Measurements from ENCODE around the gene MIP.

DNA sequence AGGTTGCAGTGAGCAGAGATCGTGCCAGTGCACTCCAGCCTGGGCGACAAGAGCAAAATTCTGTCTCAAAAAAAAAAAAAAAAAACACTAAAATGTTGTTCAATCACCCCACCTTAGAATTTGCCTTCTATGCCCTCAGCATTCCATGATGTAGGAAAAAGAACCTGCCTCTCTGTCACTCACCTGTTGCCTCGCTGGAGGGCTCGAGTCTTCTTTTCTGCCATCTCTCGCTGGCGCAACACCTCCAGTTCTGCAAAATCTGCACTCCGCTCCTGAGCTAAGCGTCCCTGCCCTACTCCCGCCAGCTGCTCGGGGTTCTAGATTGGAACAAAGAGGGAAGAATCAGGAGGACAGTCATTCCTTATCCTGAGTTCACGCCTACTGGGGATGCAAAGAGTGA, 23.2 kb downstream of the MIP start:
- no peak for TF ChIP-seq POLR2A (IDR thresholded peaks at IDR 0.05)
- TF ChIP-seq, protein P1, sequence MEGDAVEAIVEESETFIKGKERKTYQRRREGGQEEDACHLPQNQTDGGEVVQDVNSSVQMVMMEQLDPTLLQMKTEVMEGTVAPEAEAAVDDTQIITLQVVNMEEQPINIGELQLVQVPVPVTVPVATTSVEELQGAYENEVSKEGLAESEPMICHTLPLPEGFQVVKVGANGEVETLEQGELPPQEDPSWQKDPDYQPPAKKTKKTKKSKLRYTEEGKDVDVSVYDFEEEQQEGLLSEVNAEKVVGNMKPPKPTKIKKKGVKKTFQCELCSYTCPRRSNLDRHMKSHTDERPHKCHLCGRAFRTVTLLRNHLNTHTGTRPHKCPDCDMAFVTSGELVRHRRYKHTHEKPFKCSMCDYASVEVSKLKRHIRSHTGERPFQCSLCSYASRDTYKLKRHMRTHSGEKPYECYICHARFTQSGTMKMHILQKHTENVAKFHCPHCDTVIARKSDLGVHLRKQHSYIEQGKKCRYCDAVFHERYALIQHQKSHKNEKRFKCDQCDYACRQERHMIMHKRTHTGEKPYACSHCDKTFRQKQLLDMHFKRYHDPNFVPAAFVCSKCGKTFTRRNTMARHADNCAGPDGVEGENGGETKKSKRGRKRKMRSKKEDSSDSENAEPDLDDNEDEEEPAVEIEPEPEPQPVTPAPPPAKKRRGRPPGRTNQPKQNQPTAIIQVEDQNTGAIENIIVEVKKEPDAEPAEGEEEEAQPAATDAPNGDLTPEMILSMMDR (IDR thresholded peaks at IDR 0.05) = no peak

Measured in testis (tissue), 2 donors.